NK-92 (cell line): ENCODE data around the gene MT1B.

Experiments used
- DNase-seq: peaks from one replicate; lab custom pipeline; 2025; ENCODE audit not compliant: unreplicated experiment; lab: John Stamatoyannopoulos, UW

Gene MT1B

DNA sequence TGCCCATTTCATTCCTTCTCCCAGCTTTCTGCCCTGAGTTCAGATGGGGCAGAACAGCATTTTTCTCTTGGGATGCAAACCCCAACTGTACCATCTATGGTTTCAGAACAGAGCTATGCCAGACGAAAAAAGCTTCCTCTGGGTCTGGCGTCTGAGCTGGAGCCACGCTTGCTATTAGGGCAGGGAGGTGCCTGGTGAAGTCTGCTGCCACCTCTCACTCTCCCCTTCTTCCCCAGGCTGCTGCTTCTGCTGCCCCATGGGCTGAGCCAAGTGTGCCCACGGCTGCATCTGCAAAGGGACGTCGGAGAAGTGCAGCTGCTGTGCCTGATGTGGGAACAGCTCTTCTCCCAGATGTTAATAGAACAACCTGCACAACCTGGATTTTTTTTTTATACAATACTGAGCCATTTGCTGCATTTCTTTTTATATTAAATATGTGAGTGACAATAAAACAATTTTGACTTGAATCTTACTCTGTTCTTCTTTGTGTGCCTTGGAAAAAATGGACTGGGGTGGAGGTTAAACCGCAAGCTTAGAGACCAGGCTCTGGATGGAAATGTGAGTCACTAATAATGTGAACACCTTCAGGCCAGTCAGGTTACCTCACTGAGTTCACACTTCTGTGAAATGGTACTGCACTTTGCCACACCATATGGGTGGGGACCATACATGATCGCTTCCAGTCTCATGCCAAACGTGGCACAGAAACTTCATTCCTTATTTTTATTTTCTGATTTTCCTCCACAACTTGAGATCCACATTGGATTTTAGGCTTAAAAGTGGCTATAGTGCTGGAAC is 14.9 kb upstream of the MT1B start:
- no peak for DNase-seq

DNA sequence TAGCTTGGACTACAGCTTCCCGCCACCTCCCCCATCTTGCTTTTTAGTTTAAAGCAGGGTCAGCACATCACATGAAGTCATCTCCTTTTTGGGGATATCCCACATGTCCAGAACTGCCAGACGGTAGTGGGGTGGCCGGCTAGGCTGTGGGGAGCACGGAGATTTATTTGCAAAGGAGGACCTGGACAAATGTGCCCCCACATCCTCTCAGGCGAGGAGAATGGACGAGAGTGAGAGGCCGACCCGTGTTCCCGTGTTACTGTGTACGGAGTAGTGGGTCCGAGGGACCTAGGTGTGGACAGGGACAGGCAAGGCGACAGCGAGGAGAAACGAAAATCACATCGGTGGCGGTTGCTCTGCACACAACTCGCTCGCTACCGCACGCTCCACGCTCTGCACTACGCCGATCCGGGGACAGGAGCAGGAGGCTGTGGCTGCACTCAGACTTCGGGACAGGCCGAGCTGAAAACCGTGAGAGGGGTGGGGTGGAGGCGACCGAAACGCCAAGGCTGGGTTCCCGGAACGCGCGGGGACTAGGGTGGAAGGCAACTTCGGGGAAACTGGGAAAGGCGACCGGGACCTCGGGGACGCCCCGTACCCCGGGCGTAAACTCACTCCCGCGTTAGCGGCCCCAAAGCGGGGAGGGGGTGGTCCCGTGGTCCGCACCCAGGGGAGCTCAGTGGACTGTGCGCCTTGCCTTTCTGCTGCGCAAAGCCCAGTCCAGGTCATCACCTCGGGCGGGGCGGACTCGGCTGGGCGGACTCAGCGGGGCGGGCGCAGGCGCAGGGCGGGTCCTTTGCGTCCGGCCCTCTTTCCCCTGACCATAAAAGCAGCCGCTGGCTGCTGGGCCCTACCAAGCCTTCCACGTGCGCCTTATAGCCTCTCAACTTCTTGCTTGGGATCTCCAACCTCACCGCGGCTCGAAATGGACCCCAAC is 13.6 kb upstream of the MT1B start, which contains the start of gene MT1A:
MT1A (plus strand) TSS at position 853 of the 937 bp plus-strand sequence; CDS start at position 926, 73 bp downstream.
- DNase-seq: no peak

DNA sequence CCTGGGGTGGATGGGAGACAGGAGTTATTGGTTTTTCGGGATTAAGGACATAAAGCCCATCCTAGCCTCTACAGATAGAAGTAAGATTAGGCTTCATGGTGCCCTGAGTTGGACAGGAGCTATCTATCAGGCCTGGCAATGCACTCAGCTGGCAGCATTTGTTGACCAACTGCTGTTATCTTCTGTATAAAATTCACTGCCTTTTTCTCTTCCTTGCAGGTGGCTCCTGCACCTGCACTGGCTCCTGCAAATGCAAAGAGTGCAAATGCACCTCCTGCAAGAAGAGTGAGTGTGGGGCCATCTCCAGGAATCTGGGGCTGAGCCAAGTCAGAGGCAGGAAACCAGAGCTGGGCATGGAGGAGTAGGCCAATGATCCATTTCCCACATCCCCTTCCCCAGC is 12.6 kb upstream of the MT1B start:
- no peak for DNase-seq

DNA sequence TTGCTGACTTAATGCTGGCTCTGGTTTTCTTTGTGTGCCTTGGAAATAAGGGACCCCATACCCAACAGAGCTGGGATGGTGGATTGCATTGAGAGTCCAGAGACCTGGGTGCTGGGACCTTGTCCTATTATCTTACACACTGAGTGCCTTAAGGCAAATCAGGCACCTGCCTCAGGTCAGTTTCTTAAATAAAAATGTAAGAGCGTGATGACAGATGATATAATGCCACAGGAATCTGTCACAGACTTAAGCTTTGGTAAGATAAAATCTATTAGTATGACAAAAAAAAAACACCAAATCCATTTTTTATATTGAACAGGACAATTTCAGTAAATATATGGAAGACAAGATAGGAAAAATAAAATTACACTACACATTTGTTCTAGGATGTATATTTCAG is 11.6 kb upstream of the MT1B start:
- DNase-seq: no peak

DNA sequence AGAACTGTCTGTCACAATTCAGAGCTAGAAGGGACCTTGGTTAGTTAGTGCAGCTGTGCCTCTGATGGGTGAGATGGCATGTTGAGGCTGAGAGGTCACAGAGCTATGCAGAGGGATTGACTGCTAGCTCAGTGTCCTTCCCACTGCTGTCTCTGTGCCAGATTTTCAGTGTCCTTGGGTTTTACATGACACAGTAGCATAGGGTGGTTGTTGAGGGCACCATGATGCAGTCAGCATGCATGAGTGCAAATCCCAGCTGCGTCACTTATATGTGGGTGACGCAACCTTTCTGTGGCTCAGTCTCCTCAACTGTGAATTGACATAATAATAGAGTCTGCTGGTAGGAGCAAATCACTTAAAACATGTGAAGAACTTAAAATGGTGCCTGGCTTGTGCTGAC is 10.5 kb upstream of the MT1B start:
- DNase-seq: no peak

DNA sequence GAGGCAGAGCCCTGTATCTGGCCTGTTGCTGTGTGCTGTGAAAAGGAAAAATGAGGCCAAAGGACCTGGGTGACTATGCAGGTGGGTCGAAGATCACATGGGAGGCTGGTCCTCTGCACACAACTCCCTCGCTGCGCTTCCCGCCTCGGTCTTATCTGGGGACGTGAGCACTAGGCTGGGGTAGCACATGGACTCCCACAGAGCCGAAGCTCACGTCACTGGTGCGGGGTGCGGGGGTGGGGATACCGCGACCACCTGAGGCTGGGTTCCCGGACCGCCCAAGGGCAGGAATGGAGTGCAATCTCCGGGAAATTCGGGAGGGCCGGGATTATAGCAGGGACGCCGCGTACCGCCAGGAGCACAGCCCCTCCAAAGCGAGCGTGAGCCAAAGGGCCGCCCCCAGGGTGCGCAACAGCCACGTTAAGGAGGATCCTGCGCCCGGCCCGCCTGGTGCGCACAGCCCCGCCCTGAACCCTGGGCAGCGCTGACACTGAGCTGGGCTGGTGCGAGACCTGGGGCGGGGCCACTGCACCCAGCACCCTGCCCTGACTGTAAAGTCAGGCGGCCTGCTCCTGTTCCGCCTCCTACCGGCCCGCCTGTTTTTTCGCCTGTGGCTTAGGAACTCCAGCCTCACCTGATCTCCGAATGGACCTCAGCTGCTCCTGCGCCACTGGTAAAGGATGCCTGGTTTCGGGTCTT is 8.5 kb upstream of the MT1B start:
- DNase-seq: no peak

DNA sequence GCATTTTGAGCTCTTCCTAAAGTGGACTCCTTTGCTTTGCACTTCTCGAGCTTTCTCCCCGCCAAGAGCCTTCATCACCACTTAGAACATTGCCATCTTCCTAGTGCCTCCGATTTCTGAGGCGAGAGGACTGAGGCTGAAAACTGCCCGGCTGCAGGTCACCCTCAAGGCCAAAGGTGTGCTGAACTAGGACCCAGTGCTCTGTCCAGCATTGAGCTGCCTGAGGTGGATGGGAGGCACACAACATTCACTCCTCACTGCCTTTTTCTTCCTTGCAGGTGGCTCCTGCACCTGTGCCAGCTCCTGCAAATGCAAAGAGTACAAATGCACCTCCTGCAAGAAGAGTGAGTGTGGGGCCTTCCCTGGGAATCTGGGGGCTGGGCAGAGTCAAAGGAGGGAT is 7.9 kb upstream of the MT1B start:
- no peak for DNase-seq

DNA sequence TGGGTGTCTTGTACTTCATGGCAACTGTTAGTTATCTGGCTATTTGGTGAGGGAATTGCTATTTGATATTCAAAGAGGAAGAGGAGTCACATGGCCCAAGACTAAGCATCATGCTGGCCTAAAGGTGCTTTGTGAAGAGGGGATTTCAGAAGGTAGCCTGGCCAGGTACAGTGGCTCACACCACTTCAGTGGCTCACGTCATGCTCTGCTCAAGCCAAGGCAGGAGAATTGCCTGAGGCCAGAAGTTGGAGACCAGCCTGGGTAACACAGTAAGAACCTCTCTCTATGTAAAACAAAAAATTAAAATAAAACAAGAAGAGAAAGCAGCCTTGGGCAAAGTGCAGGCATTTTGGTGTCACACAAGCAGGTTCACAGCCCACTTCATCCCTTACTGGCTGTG is 6.4 kb upstream of the MT1B start:
- no peak for DNase-seq

DNA sequence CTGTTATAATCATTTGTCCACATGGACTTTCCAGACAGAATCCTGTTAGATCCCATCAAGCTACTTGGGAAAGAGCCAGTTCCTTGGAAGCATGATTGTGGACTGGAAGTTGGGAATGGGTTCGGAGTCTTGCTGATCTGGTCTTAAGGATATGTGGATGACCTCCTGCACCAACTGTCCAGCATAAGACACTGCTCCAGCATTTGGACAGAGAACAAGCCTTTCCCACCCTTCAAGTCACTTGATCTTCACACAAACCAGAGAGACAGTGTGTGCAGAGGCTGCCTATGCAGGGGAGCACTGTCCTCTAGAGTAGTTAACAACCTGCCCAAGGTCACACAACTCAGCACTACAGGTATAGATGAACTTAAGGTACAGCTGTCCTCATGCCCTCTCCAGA is 5.8 kb upstream of the MT1B start:
- no peak for DNase-seq

DNA sequence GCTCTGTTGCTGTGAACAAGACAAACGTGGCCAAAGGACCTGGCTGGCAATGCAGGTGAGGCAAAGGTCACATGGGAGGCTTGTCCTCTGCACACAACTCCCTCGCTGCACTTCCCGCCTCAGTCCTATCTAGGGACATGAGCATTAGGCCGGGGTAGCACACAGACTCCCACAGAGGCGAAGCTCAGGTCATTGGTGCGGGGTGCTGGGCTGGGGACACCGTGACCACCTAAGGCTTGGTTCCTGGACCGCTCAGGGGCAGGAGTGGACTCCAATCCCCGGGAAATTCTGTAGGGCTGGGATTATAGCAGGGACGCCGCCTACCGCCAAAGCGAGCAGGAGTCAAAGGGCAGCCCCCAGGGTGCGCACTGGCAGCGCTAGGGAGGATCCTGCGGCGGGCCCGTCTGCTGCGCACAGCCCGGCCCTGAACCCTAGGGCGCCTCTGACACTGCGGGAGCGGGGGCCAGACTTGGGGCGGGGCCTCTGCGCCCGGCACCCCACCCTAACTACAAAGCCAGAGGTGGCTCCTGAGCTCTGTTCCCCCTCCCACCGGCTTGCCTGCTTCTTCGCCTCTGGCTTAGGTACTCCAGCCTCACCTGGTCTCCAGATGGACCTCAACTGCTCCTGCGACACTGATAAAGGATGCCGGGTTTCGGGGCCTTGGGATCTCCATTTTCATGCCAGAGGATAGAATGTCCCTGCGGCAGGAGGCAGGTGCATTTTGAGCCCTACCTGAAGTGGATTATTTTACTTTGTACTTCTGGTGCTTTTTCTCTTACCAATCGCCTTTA is 3.9 kb upstream of the MT1B start:
- no peak for DNase-seq

DNA sequence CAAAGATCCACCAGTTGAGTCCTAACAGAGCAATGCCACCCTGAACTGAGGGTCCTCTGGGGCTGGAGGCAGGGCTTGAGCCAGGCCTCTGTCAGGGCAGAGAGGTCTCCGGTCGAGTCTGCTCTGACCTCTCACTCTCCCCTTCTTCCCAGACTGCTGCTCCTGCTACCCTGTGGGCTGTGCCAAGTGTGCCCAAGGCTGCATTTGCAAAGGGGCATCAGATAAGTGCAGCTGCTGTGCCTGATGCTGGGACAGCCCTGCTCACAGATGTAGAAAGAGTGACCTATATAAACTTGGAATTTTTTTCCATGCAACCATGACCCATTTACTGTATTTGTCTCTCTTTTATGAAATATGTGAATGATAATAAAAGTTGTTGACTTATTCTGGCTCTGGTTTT is 2.4 kb upstream of the MT1B start:
- DNase-seq: no peak

DNA sequence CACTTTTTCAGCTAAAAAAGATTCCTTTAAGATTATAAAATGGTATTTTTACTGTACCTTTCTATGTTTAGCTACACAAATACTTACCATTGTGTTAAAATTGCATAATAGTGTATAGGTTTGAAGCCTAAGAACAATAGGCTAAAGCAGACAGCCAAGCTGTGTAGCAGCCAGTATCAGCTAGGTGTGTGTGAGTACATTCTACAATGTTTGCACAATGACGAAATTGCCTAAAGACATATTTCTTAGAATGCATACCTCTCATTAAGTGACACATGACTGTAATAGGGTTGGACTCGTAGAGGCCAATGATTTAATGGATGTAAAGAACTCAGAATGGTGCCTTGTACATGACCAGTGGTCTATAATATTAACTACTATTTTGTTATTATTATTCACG is 1.9 kb upstream of the MT1B start:
- no peak for DNase-seq

DNA sequence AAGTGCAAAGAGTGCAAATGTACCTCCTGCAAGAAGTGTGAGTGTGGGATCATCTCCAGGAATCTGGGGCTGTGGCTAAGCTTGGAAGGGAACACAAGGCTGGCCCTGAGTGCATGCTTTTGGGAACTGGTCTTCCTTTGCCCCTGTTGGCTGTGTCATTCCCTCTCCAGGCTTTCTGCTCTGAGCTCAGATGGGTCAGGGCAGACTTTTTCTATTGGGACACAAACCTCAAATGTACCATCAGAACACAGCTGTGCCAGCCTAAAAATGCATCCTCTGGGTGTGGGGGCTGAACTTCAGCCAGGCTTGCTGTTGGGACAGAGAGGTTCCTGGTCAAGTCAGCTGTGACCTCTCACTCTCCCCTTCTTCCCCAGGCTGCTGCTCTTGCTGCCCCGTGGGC is 914 bp downstream of the MT1B start:
- no peak for DNase-seq

DNA sequence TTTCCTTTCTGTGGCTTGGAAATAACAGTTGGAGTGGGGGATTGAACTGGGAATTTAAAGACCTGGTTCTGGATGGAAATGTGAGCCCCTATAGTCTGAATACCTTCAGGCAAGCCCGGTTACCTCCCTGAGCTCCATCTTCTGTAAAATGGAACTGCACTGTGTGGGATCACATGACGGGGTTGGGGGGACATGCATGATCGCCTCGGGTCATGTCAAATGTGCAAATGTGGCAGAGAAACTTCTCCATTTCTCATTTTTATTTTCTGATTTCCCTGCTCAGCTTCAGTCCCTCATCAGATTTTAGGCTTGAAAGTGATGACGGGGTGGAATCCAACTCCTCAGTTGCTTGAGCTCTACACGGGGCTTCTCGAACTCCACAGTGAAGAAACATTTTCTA is 1.5 kb downstream of the MT1B start:
- no peak for DNase-seq

DNA sequence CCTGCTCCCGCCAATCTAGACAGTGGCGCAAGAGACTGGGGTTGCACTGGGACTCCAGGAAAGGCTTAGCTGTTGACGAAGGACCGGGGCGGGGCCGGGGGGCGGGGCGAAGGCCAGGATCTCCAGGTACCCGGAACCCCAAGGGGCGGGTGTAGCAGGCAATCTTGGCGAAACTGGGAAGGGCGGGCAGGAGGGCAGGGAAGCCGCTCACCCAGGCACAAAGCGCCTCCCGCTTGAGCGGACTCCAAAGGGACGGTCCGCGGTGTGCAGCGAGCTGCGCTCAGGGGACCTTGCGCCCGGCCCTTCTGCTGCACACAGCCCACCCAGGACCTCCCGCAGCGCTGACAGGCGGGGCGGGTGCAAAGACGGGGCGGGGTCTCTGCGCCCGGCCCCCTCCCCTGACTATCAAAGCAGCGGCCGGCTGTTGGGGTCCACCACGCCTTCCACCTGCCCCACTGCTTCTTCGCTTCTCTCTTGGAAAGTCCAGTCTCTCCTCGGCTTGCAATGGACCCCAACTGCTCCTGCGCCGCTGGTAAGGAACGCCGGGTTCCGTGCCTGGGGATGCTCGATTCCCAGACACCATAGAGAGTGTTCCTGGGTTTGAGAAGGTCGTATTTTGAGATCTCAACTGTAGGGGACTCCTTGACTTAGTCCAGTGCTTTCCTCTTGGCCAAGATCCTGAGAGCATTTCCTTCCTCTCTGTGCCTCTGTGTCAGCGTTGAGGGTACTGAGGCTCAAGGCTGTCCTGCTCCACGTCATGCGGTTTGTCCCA is 6.1 kb downstream of the MT1B start, which contains the start of gene MT1F:
MT1F (plus strand) TSS at position 405 of the 772 bp plus-strand sequence; CDS start at position 505, 100 bp downstream.
- DNase-seq: no peak

DNA sequence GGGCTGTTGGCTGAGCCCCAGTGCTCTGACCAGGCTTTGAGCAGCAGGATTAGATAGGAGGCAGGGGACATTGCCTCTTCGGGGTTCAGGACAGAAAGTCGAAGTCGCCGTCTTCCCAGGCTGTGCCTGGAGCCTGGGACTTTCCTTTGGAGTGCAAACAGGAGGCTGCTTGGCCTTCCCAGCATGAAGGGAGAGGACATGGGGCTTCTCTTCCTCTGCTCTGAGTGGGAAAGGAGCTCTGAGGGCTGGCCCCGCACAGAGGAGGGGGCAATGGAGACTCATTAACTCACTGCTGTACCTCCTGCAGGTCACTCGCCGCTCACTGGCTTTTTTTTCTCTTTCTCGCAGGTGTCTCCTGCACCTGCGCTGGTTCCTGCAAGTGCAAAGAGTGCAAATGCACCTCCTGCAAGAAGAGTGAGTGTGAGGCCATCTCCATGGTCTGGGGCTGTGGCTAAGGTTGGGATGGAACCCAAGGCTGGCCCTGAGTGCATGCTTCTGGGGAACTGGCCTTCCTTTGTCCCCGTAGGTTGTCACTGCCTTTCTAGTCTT is 6.7 kb downstream of the MT1B start:
- no peak for DNase-seq

DNA sequence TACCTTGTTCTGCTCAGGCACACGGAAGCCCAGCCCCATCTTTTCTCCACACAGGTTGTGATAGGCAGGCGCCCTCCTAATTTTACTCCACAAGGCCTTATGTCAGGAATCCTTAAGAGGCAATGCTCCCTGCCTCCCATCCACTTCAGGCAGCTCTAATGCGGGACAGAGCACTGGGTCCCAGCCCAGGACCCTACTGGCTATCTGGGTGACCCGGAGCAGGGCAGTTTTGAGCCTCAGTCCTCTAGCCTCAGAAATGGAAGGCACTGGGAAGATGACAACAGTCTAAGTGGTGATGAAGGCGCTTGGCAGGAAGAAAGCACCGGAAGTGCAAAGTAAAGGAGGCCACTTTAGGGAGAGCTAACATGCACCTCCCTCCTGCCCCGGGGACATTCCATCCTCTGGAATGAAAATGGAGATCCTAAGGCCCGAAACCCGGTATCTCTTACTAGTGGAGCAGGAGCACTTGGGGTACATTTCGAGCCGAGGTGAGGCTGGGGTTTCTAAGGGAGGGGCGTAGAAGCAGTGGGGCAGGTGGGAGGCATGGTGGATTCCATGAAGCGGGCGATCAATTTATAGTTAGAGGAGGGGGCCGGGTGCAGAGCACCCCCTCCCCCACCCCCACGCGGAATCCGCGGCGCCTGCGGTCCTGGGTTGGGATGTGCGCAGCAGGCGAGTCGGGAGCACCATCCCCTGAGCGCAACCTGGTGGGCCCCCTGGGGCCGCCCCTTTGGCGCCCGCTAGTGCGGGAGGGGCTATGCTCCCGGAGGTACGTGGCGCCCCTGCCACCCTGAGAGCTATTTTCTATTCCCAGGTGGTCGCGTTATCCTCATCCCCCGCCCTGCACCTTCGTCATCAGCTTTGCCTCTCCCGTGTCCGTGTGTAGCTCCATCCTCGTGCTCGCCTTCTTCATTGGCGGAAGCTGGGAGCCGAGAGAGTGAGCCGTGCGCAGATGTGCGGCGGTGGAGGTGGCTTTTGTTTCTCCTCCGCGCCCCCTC is 11.0 kb downstream of the MT1B start:
- no peak for DNase-seq

DNA sequence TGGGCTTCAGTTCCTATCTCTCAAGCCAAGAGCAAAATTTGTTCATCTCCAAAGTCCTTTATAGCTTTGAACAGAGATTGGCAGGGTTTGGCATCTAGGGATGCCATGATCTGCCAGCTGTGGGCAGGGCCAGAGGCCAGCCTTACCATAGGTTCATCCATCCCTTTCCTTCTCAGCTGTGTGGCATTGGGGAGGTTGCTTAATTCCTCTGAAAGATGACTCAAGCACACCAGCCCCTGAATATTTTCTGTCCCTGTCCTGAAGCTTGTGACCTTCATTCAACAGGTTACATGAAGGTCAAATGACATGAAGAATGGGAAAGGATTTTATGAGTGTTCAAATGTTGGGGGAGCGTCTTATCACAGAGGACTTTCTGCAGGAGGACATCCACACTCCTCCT is 12.8 kb downstream of the MT1B start:
- no peak for DNase-seq
